ENCODE results near the gene TERF2IP. TPM values are rescaled to one million over a fixed set of nuclear protein-coding genes. Genes with fewer than 3 reads are reported as not detected.

The TERF2IP gene
- total and polyA plus RNA-seq, 2 of the 13 experiments (the other 11 are each of a cell fraction or from before 2014, with no cell fraction given), result 26.4 to 50.2 TPM

DNA sequence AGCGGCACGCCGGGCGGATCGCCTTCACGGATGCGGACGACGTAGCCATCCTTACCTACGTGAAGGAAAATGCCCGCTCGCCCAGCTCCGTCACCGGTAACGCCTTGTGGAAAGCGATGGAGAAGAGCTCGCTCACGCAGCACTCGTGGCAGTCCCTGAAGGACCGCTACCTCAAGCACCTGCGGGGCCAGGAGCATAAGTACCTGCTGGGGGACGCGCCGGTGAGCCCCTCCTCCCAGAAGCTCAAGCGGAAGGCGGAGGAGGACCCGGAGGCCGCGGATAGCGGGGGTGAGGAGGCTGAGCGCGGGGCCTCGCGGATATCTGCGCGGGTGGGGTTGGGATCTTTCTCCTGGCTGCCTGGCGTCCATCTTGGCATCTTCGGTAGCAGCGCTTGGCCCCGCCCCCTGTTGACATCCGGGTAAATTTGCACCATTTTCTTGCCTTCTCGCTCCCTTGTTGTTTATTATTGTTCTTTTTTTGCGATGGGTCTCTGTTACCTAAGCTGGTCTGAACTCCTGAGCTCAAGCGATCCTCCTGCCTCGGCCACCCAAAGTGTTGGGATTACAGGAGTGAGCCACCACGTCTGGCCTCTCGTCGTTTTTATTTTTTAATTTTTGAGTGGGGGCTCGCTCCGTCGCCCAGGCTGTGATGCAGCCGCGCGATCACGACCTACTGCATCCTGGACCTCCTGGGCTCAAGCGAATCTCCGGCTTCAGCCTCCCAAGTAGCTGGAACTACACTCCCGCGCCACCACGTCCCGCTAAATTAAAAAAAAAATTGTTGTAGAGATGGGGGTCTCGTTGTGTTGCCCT lies 898 bp downstream of the TERF2IP start (continued):
- TF ChIP-seq, protein P1, sequence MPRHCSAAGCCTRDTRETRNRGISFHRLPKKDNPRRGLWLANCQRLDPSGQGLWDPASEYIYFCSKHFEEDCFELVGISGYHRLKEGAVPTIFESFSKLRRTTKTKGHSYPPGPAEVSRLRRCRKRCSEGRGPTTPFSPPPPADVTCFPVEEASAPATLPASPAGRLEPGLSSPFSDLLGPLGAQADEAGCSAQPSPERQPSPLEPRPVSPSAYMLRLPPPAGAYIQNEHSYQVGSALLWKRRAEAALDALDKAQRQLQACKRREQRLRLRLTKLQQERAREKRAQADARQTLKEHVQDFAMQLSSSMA (CRISPR knock-in tag; IDR thresholded peaks at IDR 0.05), result peak; percentile 44; the same call in 1 of the 2 replicates
- TF ChIP-seq, protein P2, sequence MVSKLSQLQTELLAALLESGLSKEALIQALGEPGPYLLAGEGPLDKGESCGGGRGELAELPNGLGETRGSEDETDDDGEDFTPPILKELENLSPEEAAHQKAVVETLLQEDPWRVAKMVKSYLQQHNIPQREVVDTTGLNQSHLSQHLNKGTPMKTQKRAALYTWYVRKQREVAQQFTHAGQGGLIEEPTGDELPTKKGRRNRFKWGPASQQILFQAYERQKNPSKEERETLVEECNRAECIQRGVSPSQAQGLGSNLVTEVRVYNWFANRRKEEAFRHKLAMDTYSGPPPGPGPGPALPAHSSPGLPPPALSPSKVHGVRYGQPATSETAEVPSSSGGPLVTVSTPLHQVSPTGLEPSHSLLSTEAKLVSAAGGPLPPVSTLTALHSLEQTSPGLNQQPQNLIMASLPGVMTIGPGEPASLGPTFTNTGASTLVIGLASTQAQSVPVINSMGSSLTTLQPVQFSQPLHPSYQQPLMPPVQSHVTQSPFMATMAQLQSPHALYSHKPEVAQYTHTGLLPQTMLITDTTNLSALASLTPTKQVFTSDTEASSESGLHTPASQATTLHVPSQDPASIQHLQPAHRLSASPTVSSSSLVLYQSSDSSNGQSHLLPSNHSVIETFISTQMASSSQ (IDR thresholded peaks at IDR 0.05; ENCODE audit: low read depth), result no peak
- TF ChIP-seq, protein P2 (CRISPR knock-in tag; IDR thresholded peaks at IDR 0.05; ENCODE audit: borderline replicate concordance), result no peak
- 0 out of 2 replicates have a peak, but pooled peaks have one; percentile 22 for TF ChIP-seq ONECUT2 (CRISPR knock-in tag; IDR thresholded peaks at IDR 0.05)
- no peak for TF ChIP-seq KLF13 (CRISPR knock-in tag; IDR thresholded peaks at IDR 0.05)
- TF ChIP-seq, protein P3, sequence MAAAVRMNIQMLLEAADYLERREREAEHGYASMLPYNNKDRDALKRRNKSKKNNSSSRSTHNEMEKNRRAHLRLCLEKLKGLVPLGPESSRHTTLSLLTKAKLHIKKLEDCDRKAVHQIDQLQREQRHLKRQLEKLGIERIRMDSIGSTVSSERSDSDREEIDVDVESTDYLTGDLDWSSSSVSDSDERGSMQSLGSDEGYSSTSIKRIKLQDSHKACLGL (CRISPR knock-in tag; IDR thresholded peaks at IDR 0.05), result peak; percentile 15; the same call in 1 of the 2 replicates
- TF ChIP-seq SSRP1 (CRISPR knock-in tag; IDR thresholded peaks at IDR 0.05), result peak; percentile 66; the same call in 1 of the 2 replicates
- peak; percentile 32; the same call in 1 of the 2 replicates for TF ChIP-seq MYC (CRISPR knock-in tag; IDR thresholded peaks at IDR 0.05; ENCODE audit: borderline replicate concordance)
- no peak for TF ChIP-seq ZNF484 (CRISPR knock-in tag; IDR thresholded peaks at IDR 0.05; ENCODE audit: borderline replicate concordance, low read depth)
- 0 out of 2 replicates have a peak, but pooled peaks have one; percentile 58 for TF ChIP-seq HBP1 (CRISPR knock-in tag; IDR thresholded peaks at IDR 0.05; ENCODE audit: low read depth)
- TF ChIP-seq ZNF83 (CRISPR knock-in tag; IDR thresholded peaks at IDR 0.05; ENCODE audit: borderline replicate concordance), result 0 out of 2 replicates have a peak, but pooled peaks have one; percentile 73
- TF ChIP-seq FOXP1 (IDR thresholded peaks at IDR 0.05), result peak; percentile 41; the same call in 1 of the 2 replicates
- peak; percentile 74 for TF ChIP-seq FOXP1 (CRISPR knock-in tag; IDR thresholded peaks at IDR 0.05)
- TF ChIP-seq, protein P4, sequence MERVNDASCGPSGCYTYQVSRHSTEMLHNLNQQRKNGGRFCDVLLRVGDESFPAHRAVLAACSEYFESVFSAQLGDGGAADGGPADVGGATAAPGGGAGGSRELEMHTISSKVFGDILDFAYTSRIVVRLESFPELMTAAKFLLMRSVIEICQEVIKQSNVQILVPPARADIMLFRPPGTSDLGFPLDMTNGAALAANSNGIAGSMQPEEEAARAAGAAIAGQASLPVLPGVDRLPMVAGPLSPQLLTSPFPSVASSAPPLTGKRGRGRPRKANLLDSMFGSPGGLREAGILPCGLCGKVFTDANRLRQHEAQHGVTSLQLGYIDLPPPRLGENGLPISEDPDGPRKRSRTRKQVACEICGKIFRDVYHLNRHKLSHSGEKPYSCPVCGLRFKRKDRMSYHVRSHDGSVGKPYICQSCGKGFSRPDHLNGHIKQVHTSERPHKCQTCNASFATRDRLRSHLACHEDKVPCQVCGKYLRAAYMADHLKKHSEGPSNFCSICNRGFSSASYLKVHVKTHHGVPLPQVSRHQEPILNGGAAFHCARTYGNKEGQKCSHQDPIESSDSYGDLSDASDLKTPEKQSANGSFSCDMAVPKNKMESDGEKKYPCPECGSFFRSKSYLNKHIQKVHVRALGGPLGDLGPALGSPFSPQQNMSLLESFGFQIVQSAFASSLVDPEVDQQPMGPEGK (CRISPR knock-in tag; IDR thresholded peaks at IDR 0.05), result peak; percentile 56; the same call in 1 of the 2 replicates
- no peak for TF ChIP-seq REXO4 (CRISPR knock-in tag; IDR thresholded peaks at IDR 0.05; ENCODE audit: borderline replicate concordance)
- TF ChIP-seq NR2F2 (IDR thresholded peaks at IDR 0.05; ENCODE audit: borderline replicate concordance, low read depth), result no peak
- TF ChIP-seq JUND (CRISPR knock-in tag; IDR thresholded peaks at IDR 0.05), result no peak
- TF ChIP-seq NFRKB (IDR thresholded peaks at IDR 0.05), result peak; percentile 67; the same call in 1 of the 2 replicates
- peak; percentile 51; the same call in 1 of the 2 replicates for TF ChIP-seq ZNF772 (CRISPR knock-in tag; IDR thresholded peaks at IDR 0.05)
- TF ChIP-seq GABPB1 (CRISPR knock-in tag; IDR thresholded peaks at IDR 0.05), result peak; percentile 11; the same call in 1 of the 2 replicates

Measured in HepG2 (cell line).